ENCODE results near the gene OR1B1.
"Not testable (repeated sequence)": the region's sequence is repeated elsewhere in the genome, so short reads cannot be mapped to it uniquely, and the experiment has no call there.

OR1B1 gene

GRCh38 chr9:122657527-122657926 is at the start of gene OR1B1:
OR1B1 (minus strand) TSS chr9:122657627.
- DNase-seq, result no peak

- no peak for DNase-seq
Observed at GRCh38 chr9:122695696-122696095, 38.3 kb upstream of the OR1B1 start.

- DNase-seq, result no peak
Observed at GRCh38 chr9:122684851-122685250, 27.4 kb upstream of the OR1B1 start.

- DNase-seq, result no peak
Observed at GRCh38 chr9:122672481-122672880, 15.1 kb upstream of the OR1B1 start.

- DNase-seq, result no peak
Observed at GRCh38 chr9:122661416-122661815, 4.0 kb upstream of the OR1B1 start, which contains the start of gene OR1L1. OR1L1 (plus strand) TSS chr9:122661716; CDS start chr9:122661716, 0 bp downstream.

GRCh38 chr9:122656378-122656777 is 1.0 kb downstream of the OR1B1 start:
- DNase-seq, result no peak

GRCh38 chr9:122642226-122642625 is 15.2 kb downstream of the OR1B1 start:
- DNase-seq, result no peak

GRCh38 chr9:122619996-122620395 is 37.4 kb downstream of the OR1B1 start:
- no peak for DNase-seq

- no peak for DNase-seq
Observed at GRCh38 chr9:122614362-122614761, 43.1 kb downstream of the OR1B1 start, which contains the start of gene OR1Q1. OR1Q1 (plus strand) TSS chr9:122614738; CDS start chr9:122614738, 0 bp downstream.

GRCh38 chr9:122609804-122610203 is 47.6 kb downstream of the OR1B1 start:
- DNase-seq, result peak; percentile 11

GRCh38 chr9:122606587-122606986 is 50.8 kb downstream of the OR1B1 start:
- DNase-seq, result no peak

GRCh38 chr9:122605691-122606090 is 51.7 kb downstream of the OR1B1 start:
- no peak for DNase-seq

- DNase-seq, result not testable (repeated sequence)
Observed at GRCh38 chr9:122583284-122583683, 74.1 kb downstream of the OR1B1 start, which contains the start of gene OR1L8. OR1L8 (minus strand) TSS chr9:122583384; CDS start chr9:122568477, 14,907 bp downstream.

- no peak for DNase-seq
Observed at GRCh38 chr9:122580360-122580759, 77.1 kb downstream of the OR1B1 start.

GRCh38 chr9:122579874-122580273 is 77.6 kb downstream of the OR1B1 start:
- DNase-seq, result no peak

Data from retina (tissue), 1 donor.